Measurements from ENCODE around the gene MESD. TPM values are rescaled to one million over a fixed set of nuclear protein-coding genes. Genes with fewer than 3 reads are reported as not detected.
"Not testable (repeated sequence)": the region's sequence is repeated elsewhere in the genome, so short reads cannot be mapped to it uniquely, and the experiment has no call there.

Gene MESD
- total RNA-seq, 1 experiment from 2014 or later: 18.1 TPM

DNA sequence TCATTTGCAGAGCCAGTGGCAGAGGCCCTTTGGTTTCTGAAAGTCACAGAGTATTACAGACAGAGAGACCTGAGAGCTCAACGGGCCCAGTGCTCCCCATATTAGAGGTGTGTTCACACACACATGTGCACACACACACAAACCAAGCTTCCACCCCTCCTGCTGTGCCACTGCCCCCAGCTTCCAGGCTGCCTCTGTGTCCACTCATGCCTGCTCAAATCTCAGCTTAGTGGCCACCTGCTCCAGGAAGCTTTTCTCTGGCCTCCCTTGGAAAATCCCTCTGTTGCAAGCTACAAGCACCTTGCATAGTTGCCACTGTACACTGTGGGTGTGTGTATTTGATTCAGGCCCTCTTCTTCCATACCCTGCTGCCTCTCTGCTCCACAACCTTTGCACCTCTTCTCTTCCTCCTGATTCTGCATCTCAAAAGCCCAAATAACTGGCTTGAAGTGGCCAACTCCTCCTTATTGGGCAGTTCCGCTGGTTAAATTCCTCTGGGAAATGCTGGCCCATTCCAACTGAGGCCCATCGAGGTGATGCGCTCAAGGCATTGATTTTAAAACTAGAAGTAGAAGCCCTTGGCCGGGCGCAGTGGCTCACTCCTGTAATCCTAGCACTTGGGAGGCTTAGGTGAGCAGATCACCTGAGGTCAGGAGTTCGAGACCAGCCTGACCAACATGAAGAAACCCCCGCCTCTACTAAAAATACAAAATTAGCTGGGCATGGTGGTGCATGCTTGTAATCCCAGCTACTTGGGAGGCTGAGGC is 23.0 kb downstream of the MESD start:
- DNase-seq (ENCODE audit: low spot score): no peak

- not testable (repeated sequence) for DNase-seq (ENCODE audit: low spot score)
These were observed 24.2 kb downstream of the MESD start for GRCh38 chr15:80965454-80965853.

- no peak for DNase-seq (ENCODE audit: low spot score)
These were observed 30.7 kb downstream of the MESD start for GRCh38 chr15:80958818-80959495.

DNA sequence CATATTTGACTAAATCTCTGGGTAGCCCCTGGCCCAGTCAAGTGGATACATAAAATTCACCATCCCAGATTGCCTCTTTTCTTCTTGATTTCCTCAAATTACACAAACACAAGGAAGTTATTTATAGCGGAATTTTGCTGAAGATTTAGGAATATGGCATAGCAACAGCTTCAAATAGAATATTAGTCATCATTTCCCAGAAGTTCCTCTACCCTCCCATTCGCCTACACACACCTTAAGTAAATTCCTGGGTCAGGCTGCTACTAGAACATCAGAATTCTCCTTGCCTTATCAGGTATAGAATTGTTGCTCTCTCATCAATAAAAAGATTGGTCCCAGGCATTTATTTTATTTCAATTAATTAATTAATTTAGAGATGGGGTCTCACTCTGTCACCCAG is 31.6 kb downstream of the MESD start:
- no peak for DNase-seq (ENCODE audit: low spot score)

DNA sequence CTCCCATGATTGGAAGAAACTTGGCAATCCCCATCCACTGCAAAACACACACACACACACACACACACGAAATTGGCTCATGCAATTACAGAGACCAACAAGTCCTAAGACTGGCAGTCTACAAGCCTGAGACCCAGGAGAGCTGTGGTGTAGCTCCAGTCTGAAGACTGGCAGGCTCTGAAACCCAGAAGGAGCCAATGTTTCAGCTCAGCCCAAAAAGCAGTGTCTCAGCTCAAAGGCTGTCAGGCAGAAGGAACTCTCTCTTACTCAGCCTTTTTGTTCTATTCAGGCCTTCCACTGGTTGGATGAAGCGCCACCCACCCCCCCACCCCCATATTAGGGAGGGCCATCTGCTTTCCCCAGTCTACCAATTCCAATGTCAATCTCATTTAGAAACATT is 32.1 kb downstream of the MESD start:
- DNase-seq (ENCODE audit: low spot score): no peak

GRCh38 chr15:80955571-80956452 is 33.8 kb downstream of the MESD start:
- peak; percentile 70 for DNase-seq (ENCODE audit: low spot score)

DNA sequence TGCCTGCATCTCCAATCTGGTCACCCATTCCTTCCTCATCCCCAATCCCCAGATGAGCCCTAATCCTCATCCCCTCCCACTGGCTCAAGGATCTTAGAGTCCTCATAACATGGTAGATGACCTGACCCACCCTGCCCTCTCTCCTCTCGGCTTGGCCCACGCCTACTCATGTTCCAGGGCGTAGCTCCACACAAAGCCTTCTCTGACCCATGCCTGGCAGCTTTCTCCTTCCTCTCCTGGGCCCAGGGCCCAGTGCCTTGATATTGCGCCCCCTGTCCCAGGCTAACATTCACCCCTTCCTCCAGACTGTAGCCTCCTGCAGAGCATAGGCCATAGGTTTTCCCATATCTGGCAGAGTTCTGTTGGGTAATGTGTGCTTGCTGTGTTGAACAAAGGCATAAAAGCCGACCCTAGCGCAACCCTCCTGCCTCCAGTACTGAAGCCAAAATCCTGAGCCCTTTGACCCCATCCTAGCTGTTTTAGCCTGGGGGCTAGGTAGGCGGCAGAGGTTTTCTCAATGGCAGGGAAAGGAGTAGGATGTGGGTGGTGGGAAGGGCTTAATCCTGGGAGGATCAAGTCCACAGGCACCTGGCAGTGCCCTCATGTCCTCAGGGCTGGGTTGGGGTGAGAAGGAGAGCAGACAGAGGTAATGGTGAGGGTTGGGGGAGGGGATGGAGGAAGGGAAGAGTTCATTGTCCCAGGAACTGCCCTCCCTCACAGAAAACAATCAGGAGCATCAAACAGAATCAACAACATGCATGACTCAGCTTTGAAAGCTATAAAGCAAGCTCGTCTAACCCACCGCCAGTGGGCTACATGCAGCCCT is 35.5 kb downstream of the MESD start:
- peak; percentile 55 for DNase-seq (ENCODE audit: low spot score)

DNA sequence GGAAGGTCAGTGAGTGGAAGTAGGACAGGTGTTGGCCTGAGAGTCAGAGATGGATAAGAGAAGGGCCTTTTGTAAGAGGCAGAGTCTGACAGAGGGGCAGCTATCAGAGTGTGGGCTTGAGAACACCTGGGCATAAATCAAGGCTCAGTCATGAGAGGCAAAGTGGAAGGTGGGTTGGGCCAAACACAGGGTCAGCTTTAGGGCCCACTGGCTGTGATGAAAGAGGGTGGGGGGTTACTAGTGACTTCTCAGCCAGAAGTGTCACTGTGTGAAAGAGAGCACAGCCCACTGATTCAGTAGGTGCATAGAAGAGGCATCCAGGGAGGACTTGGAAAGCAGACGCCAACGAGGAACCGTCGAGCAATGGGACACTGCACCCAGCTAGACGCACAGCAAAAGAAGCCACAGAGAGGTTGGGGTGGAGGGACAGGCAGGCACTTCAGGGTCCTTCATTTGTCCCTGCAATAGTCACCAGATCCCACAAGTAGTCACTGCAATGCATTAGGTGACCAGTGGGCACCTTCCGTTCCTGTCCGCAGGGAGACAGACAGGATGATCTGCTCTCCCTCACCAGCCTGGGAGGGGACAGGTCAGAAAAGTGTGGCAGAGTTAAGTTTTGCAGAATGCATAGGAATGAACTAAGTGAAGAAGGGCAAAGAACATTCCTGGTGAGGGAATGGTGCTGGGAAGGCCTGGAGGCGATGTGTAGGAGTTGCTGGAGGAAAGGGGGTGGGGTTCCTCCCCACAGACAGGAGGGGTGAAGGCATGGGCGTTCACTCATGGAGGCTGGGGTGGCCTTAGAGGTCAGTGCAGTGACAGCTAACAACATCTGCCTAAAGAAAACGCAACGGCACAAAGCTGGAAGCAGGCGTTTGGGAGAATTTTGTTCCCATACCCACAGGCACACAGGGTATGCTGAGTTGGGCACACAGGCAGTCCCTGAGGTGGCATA is 36.3 kb downstream of the MESD start:
- DNase-seq (ENCODE audit: low spot score): no peak

GRCh38 chr15:80951941-80952340 is 37.7 kb downstream of the MESD start:
- no peak for DNase-seq (ENCODE audit: low spot score)

DNA sequence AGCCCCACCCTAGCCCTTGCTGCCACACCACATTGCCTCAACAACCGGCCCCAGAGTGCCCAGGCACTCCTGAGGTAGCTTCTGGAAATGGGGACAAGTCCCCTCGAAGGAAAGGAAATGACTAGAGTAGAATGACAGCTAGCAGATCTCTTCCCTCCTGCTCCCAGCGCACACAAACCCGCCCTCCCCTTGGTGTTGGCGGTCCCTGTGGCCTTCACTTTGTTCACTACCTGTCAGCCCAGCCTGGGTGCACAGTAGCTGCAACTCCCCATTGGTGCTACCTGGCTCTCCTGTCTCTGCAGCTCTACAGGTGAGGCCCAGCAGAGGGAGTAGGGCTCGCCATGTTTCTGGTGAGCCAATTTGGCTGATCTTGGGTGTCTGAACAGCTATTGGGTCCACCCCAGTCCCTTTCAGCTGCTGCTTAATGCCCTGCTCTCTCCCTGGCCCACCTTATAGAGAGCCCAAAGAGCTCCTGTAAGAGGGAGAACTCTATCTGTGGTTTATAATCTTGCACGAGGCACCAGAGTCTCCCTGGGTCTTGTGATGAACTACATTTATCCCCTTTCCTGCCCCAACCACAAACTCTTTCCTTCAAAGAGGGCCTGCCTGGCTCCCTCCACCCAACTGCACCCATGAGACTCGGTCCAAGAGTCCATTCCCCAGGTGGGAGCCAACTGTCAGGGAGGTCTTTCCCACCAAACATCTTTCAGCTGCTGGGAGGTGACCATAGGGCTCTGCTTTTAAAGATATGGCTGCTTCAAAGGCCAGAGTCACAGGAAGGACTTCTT is 39.1 kb downstream of the MESD start:
- no peak for DNase-seq (ENCODE audit: low spot score)

GRCh38 chr15:80949756-80950155 is 39.9 kb downstream of the MESD start:
- DNase-seq (ENCODE audit: low spot score): no peak

GRCh38 chr15:80948651-80949292 is 40.8 kb downstream of the MESD start:
- no peak for DNase-seq (ENCODE audit: low spot score)

- DNase-seq (ENCODE audit: low spot score): no peak
These were observed 43.0 kb downstream of the MESD start for GRCh38 chr15:80946576-80946975.

GRCh38 chr15:80945605-80946004 is 44.0 kb downstream of the MESD start:
- no peak for DNase-seq (ENCODE audit: low spot score)

DNA sequence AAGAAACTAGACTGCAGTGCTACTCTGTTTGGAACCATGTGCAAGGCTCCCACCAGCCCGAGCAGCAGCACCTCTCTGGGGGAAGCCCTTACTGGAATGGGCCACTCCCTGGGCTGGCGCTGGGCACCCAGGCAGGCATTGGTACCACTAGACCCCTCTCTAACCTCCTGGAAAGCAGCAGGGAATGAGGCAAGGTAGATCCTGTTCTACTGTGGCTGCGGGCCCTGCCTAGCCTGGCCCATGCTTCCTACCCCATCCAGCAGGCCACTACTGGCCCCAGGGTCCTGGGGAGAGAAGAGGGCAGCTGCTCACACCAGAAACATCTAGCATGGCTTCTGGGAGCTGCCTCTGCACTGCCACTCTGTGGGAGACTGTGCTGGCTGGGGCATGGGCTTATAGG is 44.8 kb downstream of the MESD start:
- no peak for DNase-seq (ENCODE audit: low spot score)

- DNase-seq (ENCODE audit: low spot score): peak; percentile 21
These were observed 46.7 kb downstream of the MESD start for GRCh38 chr15:80942746-80943565.

DNA sequence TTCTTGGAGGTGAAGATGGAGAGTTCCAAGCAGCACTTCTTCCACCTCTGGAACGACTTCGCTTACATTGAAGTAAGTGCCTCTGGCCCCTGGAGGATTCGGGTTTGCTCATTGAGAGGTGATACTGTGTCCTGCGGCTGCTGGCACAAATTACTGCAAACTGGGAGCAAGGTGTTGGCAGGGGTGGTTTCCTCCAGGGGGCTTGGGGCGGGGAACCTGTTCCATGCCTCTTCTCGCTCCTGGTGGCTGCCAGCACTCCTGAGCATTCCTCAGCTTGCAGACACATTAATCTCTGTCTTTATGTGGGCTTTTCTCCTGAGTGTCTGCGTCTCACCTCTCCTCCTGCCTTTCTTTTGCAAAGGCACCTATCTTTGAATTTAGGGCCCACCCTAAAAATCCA is 47.4 kb downstream of the MESD start:
- DNase-seq (ENCODE audit: low spot score): no peak

DNA sequence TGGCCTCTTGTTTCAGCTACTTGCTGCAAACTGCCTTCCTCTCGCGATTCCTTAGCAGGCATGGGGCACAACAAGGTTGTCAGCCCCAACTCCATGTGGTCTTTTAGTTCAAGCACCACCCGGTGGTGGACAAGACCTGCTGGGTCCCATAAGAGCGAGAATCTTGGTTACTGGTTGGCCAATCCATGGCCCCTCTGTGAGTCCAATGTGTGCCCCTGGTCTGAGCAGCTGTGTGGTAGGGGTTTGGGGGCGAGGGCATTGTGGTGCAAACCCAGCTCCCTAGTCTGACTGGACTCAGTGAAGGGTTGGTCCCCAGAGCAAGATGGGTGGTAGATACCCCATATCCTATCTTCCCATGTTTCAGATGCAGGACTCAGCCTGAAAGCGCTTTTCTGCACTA is 48.8 kb downstream of the MESD start:
- DNase-seq (ENCODE audit: low spot score): no peak
